K562 (cell line): ENCODE results near the gene GALNT15. TPM values are rescaled to one million over a fixed set of nuclear protein-coding genes. Genes with fewer than 3 reads are reported as not detected.

Experiments
- ADNP ChIP-seq: fragments of 200-800 bp; sonication (Bioruptor generic); IDR thresholded peaks from 2 replicates; pipeline ENCODE4 v1.6.1; 2016; ENCODE audit warnings: missing genetic modification characterization, missing compliant biosample characterization
- BDP1 ChIP-seq: IDR thresholded peaks from 3 replicates; pipeline ENCODE4 v1.6.1; 2011; ENCODE audit not compliant: insufficient read length, insufficient read depth
- COPS2 ChIP-seq: fragments of 450-650 bp; conservative IDR thresholded peaks from 2 replicates; pipeline ENCODE4 v1.6.1; 2016; ENCODE audit warnings: mild to moderate bottlenecking, moderate library complexity
- FOXA3 ChIP-seq, 2 experiments: fragments of 450-650 bp in 1 of 2; sonication (generic) in 1 of 2; formaldehyde crosslinking; IDR thresholded peaks in 1 of 2; conservative IDR thresholded peaks in 1 of 2; 2 replicates each; pipeline versions ENCODE4 v1.4.0 to v1.8.0; 2020 to 2022; ENCODE audit warnings: mild to moderate bottlenecking in 2 of 2, missing genetic modification reagents in 1 of 2
- HDAC3 ChIP-seq: fragments of 450-650 bp; IDR thresholded peaks from 2 replicates; pipeline ENCODE4 v1.6.1; 2018; ENCODE audit warnings: borderline replicate concordance, mild to moderate bottlenecking, moderate library complexity; ENCODE audit not compliant: partially characterized antibody
- RBM15 ChIP-seq: fragments of 200-400 bp; formaldehyde crosslinking; IDR thresholded peaks from 2 replicates; pipeline ENCODE4 v1.6.1; 2018; ENCODE audit warnings: mild to moderate bottlenecking, low read length, moderate library complexity; ENCODE audit not compliant: insufficient read depth
- SIX5 ChIP-seq, 2 experiments: IDR thresholded peaks; 2 replicates each; pipeline ENCODE4 v1.6.1; 2011; ENCODE audit warnings: low read length in 2 of 2, borderline replicate concordance in 1 of 2, low read depth in 1 of 2, mild to moderate bottlenecking in 1 of 2, moderate library complexity in 1 of 2; ENCODE audit not compliant: insufficient read depth in 1 of 2
- TAF15 ChIP-seq: fragments of 200-400 bp; formaldehyde crosslinking; IDR thresholded peaks from 2 replicates; pipeline ENCODE4 v1.6.1; 2017; ENCODE audit warnings: mild to moderate bottlenecking, low read depth, low read length, moderate library complexity
- TCF7 ChIP-seq: sonication (generic); IDR thresholded peaks from 2 replicates; pipeline ENCODE4 v1.6.1; 2016; ENCODE audit warnings: antibody characterized with exemption, borderline replicate concordance
- ZNF707 ChIP-seq: fragments of 250-450 bp; sonication (Bioruptor Pico); conservative IDR thresholded peaks from 2 replicates; pipeline ENCODE4 v1.8.0; 2022; ENCODE audit warnings: inconsistent platforms, mild to moderate bottlenecking, moderate library complexity
- polyA plus RNA-seq, 8 experiments: library from polyadenylated mRNA; depleted of rRNA in 4 of 8; stranded (reverse) in 5 of 8; unstranded in 3 of 8; fragments of >200 nt; fragmentation: Nextera tagmentation in 2 of 8; fragmentation: Illumina TruSeq in 1 of 8; extraction: Ambion mirVana in 2 of 8; extraction: Trizol in 1 of 8; gene quantifications; 2 replicates each; pipeline versions ENCODE4 v1.2.1 to v1.2.3, GENCODE V29; 2011 to 2014; ENCODE audit warnings: inconsistent platforms in 1 of 8, missing spikeins in 1 of 8
- total RNA-seq, 7 experiments: library from RNA; depleted of rRNA in 6 of 7; stranded (reverse); fragments of >200 nt in 6 of 7; fragmentation: Illumina TruSeq in 2 of 7; extraction: Trizol in 2 of 7; gene quantifications; 2 replicates each; pipeline versions ENCODE4 v1.2.1 to v1.2.3, GENCODE V29; 2011 to 2021; ENCODE audit warnings: low replicate concordance in 1 of 7
- TF ChIP-seq, protein P1 (sequence below), 3 experiments: fragments of 200-800 bp in 1 of 3; sonication (Bioruptor generic) in 1 of 3; sonication (generic) in 1 of 3; formaldehyde crosslinking in 1 of 3; IDR thresholded peaks; 2 replicates each; pipeline versions ENCODE4 v1.6.1 to v1.8.0; 2016 to 2022; ENCODE audit warnings: mild to moderate bottlenecking in 2 of 3, missing compliant biosample characterization in 2 of 3, missing genetic modification characterization in 2 of 3, missing genetic modification reagents in 1 of 3
- TF ChIP-seq, protein P2 (sequence below): sonication (generic); formaldehyde crosslinking; IDR thresholded peaks from 2 replicates; pipeline ENCODE4 v1.9.0; 2022; ENCODE audit warnings: mild to moderate bottlenecking, missing genetic modification reagents
- TF ChIP-seq, protein P3 (sequence below), 2 experiments: fragments of 450-650 bp; formaldehyde crosslinking in 1 of 2; IDR thresholded peaks; 2 replicates each; pipeline versions ENCODE4 v1.4.0 to v1.6.1; 2014 to 2020; ENCODE audit warnings: mild to moderate bottlenecking in 2 of 2, borderline replicate concordance in 1 of 2, low read depth in 1 of 2
- TF ChIP-seq, protein P4 (sequence below), 2 experiments: fragments of 450-650 bp; conservative IDR thresholded peaks; 2 replicates each; pipeline ENCODE4 v1.6.1; 2017; ENCODE audit warnings: mild to moderate bottlenecking in 2 of 2, moderate library complexity in 2 of 2

Gene GALNT15
- total and polyA plus RNA-seq, 9 of the 15 experiments (the other 6 are each of a cell fraction or from before 2014, with no cell fraction given) = not detected

DNA sequence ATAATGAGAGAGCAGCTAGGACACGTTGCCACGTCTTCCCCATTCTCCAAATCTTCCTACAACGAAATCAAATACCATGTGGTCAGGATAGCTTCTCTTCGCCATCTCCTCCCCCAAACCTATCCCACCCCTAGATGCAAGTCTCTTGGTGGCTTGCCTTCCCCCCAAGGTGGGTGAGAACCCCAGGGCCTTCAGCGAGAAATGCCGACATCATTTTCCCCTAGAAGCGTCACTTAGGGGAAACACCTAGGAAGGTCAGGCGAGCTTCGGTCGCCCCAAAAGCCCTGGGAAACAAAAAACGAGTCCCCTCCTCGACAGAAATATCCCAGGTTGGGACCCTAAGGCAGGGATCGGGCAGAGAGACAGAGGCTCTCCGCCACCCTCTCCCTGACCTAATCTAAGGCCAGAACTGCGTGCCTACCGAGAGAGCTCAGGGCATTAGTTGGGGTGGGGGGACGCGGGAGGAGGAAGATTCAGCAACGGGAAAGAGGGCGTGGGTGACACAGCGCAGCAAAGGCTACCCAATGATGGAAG, 89.8 kb downstream of the GALNT15 start (continued):
- TF ChIP-seq, protein P1, sequence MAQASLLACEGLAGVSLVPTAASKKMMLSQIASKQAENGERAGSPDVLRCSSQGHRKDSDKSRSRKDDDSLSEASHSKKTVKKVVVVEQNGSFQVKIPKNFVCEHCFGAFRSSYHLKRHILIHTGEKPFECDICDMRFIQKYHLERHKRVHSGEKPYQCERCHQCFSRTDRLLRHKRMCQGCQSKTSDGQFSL (CRISPR knock-in tag; IDR thresholded peaks at IDR 0.05) = no peak
- TF ChIP-seq, protein P1 (tag; IDR thresholded peaks at IDR 0.05) = 0 out of 4 replicates have a peak, but pooled peaks of 1 of the 2 experiments have one; percentile 24
- TF ChIP-seq COPS2 (no peak), ADNP (tag) (no peak), RBM15 (no peak), TAF15 (no peak), ZNF707 (CRISPR knock-in tag) (no peak), BDP1 (no peak), TCF7 (no peak), SIX5 (IDR thresholded peaks at IDR 0.05; ENCODE audit: borderline replicate concordance in 1 of 2, insufficient read depth in 1 of 2, low read depth in 1 of 2, low read length in 2 of 2) (no peak), HDAC3 (no peak), FOXA3 (CRISPR knock-in tag; conservative IDR thresholded peaks at IDR 0.05 in 1 of 2, IDR thresholded peaks at IDR 0.05 in 1 of 2) (peak in 1 of 2 experiments; percentile 33; a peak in 1 of 4 replicates)
- TF ChIP-seq, protein P2, sequence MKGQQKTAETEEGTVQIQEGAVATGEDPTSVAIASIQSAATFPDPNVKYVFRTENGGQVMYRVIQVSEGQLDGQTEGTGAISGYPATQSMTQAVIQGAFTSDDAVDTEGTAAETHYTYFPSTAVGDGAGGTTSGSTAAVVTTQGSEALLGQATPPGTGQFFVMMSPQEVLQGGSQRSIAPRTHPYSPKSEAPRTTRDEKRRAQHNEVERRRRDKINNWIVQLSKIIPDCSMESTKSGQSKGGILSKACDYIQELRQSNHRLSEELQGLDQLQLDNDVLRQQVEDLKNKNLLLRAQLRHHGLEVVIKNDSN = peak; percentile 23; the same call in 1 of the 2 replicates
- TF ChIP-seq, protein P3, sequence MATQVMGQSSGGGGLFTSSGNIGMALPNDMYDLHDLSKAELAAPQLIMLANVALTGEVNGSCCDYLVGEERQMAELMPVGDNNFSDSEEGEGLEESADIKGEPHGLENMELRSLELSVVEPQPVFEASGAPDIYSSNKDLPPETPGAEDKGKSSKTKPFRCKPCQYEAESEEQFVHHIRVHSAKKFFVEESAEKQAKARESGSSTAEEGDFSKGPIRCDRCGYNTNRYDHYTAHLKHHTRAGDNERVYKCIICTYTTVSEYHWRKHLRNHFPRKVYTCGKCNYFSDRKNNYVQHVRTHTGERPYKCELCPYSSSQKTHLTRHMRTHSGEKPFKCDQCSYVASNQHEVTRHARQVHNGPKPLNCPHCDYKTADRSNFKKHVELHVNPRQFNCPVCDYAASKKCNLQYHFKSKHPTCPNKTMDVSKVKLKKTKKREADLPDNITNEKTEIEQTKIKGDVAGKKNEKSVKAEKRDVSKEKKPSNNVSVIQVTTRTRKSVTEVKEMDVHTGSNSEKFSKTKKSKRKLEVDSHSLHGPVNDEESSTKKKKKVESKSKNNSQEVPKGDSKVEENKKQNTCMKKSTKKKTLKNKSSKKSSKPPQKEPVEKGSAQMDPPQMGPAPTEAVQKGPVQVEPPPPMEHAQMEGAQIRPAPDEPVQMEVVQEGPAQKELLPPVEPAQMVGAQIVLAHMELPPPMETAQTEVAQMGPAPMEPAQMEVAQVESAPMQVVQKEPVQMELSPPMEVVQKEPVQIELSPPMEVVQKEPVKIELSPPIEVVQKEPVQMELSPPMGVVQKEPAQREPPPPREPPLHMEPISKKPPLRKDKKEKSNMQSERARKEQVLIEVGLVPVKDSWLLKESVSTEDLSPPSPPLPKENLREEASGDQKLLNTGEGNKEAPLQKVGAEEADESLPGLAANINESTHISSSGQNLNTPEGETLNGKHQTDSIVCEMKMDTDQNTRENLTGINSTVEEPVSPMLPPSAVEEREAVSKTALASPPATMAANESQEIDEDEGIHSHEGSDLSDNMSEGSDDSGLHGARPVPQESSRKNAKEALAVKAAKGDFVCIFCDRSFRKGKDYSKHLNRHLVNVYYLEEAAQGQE (IDR thresholded peaks at IDR 0.05; ENCODE audit: borderline replicate concordance) = no peak
- TF ChIP-seq, protein P3 (CRISPR knock-in tag; IDR thresholded peaks at IDR 0.05; ENCODE audit: low read depth) = no peak
- TF ChIP-seq, protein P4, sequence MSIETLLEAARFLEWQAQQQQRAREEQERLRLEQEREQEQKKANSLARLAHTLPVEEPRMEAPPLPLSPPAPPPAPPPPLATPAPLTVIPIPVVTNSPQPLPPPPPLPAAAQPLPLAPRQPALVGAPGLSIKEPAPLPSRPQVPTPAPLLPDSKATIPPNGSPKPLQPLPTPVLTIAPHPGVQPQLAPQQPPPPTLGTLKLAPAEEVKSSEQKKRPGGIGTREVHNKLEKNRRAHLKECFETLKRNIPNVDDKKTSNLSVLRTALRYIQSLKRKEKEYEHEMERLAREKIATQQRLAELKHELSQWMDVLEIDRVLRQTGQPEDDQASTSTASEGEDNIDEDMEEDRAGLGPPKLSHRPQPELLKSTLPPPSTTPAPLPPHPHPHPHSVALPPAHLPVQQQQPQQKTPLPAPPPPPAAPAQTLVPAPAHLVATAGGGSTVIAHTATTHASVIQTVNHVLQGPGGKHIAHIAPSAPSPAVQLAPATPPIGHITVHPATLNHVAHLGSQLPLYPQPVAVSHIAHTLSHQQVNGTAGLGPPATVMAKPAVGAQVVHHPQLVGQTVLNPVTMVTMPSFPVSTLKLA (conservative IDR thresholded peaks at IDR 0.05) = no peak
